IPS DF 4.7 (cell line): Measurements from ENCODE around the gene SMCR8.
A peak's percentile ranks its signal among the peaks of the same experiment; 100 is the strongest.
"Not testable (repeated sequence)": the region's sequence is repeated elsewhere in the genome, so short reads cannot be mapped to it uniquely, and the experiment has no call there.

Source experiments
- DNase-seq: peaks from one replicate; pipeline ENCODE4 v3.0.0-alpha.2; 2013; ENCODE audit warnings: low spot score; ENCODE audit errors: extremely low read depth

The SMCR8 gene

GRCh38 chr17:18314731-18315561, at the start of gene SMCR8, which contains the start of gene TOP3A:
SMCR8 (plus strand) TSS chr17:18315293; CDS start chr17:18315790, 497 bp downstream.
TOP3A (minus strand) TSS chr17:18314994; CDS start chr17:18314778, 216 bp downstream.
- DNase-seq: peak; percentile 66

GRCh38 chr17:18267366-18267765, 47.7 kb upstream of the SMCR8 start:
- DNase-seq: no peak

GRCh38 chr17:18267927-18268711, 47.0 kb upstream of the SMCR8 start:
- DNase-seq: no peak

GRCh38 chr17:18270046-18270931, 44.8 kb upstream of the SMCR8 start:
- no peak for DNase-seq

GRCh38 chr17:18277076-18277475, 38.0 kb upstream of the SMCR8 start:
- DNase-seq: no peak

GRCh38 chr17:18278867-18279266, 36.2 kb upstream of the SMCR8 start:
- DNase-seq: no peak

- no peak for DNase-seq
These were observed 34.8 kb upstream of the SMCR8 start for GRCh38 chr17:18280249-18280648.

- no peak for DNase-seq
These were observed 34.2 kb upstream of the SMCR8 start for GRCh38 chr17:18280766-18281371.

GRCh38 chr17:18281788-18282187, 33.3 kb upstream of the SMCR8 start:
- no peak for DNase-seq

GRCh38 chr17:18285296-18285695, 29.8 kb upstream of the SMCR8 start:
- DNase-seq: no peak

GRCh38 chr17:18291718-18292540, 23.2 kb upstream of the SMCR8 start:
- no peak for DNase-seq

GRCh38 chr17:18298061-18298460, 17.0 kb upstream of the SMCR8 start:
- DNase-seq: not testable (repeated sequence)

- DNase-seq: no peak
These were observed 14.2 kb upstream of the SMCR8 start for GRCh38 chr17:18300725-18301480.

- not testable (repeated sequence) for DNase-seq
These were observed 11.9 kb upstream of the SMCR8 start for GRCh38 chr17:18303206-18303605.

GRCh38 chr17:18309202-18309601, 5.9 kb upstream of the SMCR8 start:
- DNase-seq: no peak

- no peak for DNase-seq
These were observed 898 bp upstream of the SMCR8 start for GRCh38 chr17:18314059-18314730.

GRCh38 chr17:18315562-18315922, 449 bp downstream of the SMCR8 start:
- no peak for DNase-seq

GRCh38 chr17:18315961-18316360, 868 bp downstream of the SMCR8 start:
- no peak for DNase-seq

GRCh38 chr17:18318117-18318516, 3.0 kb downstream of the SMCR8 start:
- DNase-seq: no peak
